Measurements from ENCODE around the gene MMP15.

- no peak for TF ChIP-seq CTCF (optimal IDR thresholded peaks at IDR 0.05 in 1 of 3, IDR thresholded peaks at IDR 0.05 in 1 of 3, conservative IDR thresholded peaks at IDR 0.05 in 1 of 3; ENCODE audit: extremely low read depth in 1 of 3, insufficient read depth in 2 of 3, low read length in 3 of 3)
- no peak for TF ChIP-seq EZH2 (IDR thresholded peaks at IDR 0.05; ENCODE audit: low read length)
These were observed 60.2 kb downstream of the MMP15 start for GRCh38 chr16:58085584-58086251.

Data from keratinocyte (primary cell).